Pancreas (tissue), 10 donors: ENCODE measurements around the gene MTA2. TPM values are rescaled to one million over a fixed set of nuclear protein-coding genes. Genes with fewer than 3 reads are reported as not detected.

Source experiments
- ATAC-seq, 4 donors: fragments of 200-7000 bp; cut with Tn5 transposase; one replicate each; pipeline versions ENCODE4 v1.8.0 to v1.9.1; 2020; ENCODE audit warnings: mild to moderate bottlenecking in 4 of 4, moderate library complexity in 4 of 4
- DNase-seq, 6 donors: peaks; one replicate each; pipeline ENCODE4 v3.0.0-alpha.2; 2020
- FAIRE-seq: peaks from 2 replicates; lab custom pipeline; 2012; peaks lifted over from hg19 to GRCh38; lab: Jason Lieb, UNC
- H3K27ac ChIP-seq, 4 donors: fragments of 200-600 bp; sonication (generic); 1 replicate in 3 of 4; 2 replicates in 1 of 4; pipeline versions ENCODE4 v1.5.0 to v1.8.0; 2020
- H3K27me3 ChIP-seq, 4 donors: fragments of 200-600 bp; one replicate each; pipeline ENCODE4 v1.8.0; 2021
- H3K36me3 ChIP-seq, 3 donors: fragments of 200-600 bp; sonication (generic) in 1 of 3; one replicate each; pipeline versions ENCODE4 v1.5.0 to v1.8.0; 2020 to 2021
- H3K4me1 ChIP-seq, 3 donors: fragments of 200-600 bp; one replicate each; pipeline ENCODE4 v1.8.0; 2021
- H3K4me3 ChIP-seq, 4 donors: fragments of 200-600 bp; sonication (generic) in 2 of 4; one replicate each; pipeline versions ENCODE4 v1.5.0 to v1.8.0; 2020 to 2021
- H3K9me3 ChIP-seq, 4 donors: fragments of 200-600 bp; one replicate each; pipeline ENCODE4 v1.8.0; 2021
- WGBS, 2 donors: extraction: QIAGEN DNeasy Blood & Tissue Kit; methylation state at CpG; one replicate each; pipeline ENCODE4 v1.1.7; 2013; 5-methylcytosine and 5-hydroxymethylcytosine counted together
- intact Hi-C, 3 donors: fragments of 100-400 bp; cut with DNase I; formaldehyde crosslinking; loops; one replicate each; pipeline versions ENCODE4 v1.11.1 to v1.14.2; 2022
- polyA plus RNA-seq, 2 donors: library from polyadenylated mRNA; stranded (reverse); fragments of 200-250 nt; gene quantifications; one replicate each; pipeline ENCODE4 v1.2.3, GENCODE V29; 2013
- total RNA-seq, 6 donors: library from RNA; stranded (reverse); fragmentation: NEBNext Ultra II Directional in 4 of 6; extraction: Animal tissue kit (Norgen Biotek cat#: 25700) in 4 of 6; gene quantifications; one replicate each; pipeline versions ENCODE4 v1.2.1 to v1.2.4, GENCODE V29; 2021 to 2023
- TF ChIP-seq, protein P1 (sequence below), 4 donors: fragments of 200-600 bp; sonication (generic) in 3 of 4; IDR thresholded peaks; one replicate each; pipeline versions ENCODE4 v1.5.0 to v1.8.0; 2021; ENCODE audit warnings: antibody characterized with exemption in 4 of 4
- donor health status: healthy with polysubstance abuse.
- donor health status: DM: no; HTN: no; CAD: no; lungs with moderate emphysema.
- donor health status: DM: no; HTN: no; CAD: no.
- donor health status: control.
- donor health status: control.
- donor health status: Bipolar disorder and iron deficiency.
- donor health status: DM: yes; HTN: yes; CAD: no.
- donor health status: DM: no; HTN: no; CAD: no.
- donor health status: DM: no; HTN: no; CAD: no.
- donor health status: DM: yes; HTN: yes; CAD: no.

MTA2 gene
- total and polyA plus RNA-seq, 8 donors, result 14.7 to 42.3 (median 24.4) TPM

- Histone ChIP-seq H3K4me3 (peak overlapping the region in 1 of 4 donors; percentile 7), H3K36me3 (peaks cover 0 to 19% (median 10%) of the 10 kb centered on the region in 3 donors), H3K27ac (peak overlapping the region; percentile 6 to 93 (median 68)), H3K27me3 (no peaks in the 10 kb centered on the region), H3K4me1 (peaks cover 18 to 57% (median 46%) of the 10 kb centered on the region in 3 donors), H3K9me3 (no peaks in the 10 kb centered on the region)
- FAIRE-seq (no peak), DNase-seq (peak; percentile 61 to 81 (median 70)), ATAC-seq (peak; percentile 41 to 69 (median 57))
- TF ChIP-seq, protein P1, sequence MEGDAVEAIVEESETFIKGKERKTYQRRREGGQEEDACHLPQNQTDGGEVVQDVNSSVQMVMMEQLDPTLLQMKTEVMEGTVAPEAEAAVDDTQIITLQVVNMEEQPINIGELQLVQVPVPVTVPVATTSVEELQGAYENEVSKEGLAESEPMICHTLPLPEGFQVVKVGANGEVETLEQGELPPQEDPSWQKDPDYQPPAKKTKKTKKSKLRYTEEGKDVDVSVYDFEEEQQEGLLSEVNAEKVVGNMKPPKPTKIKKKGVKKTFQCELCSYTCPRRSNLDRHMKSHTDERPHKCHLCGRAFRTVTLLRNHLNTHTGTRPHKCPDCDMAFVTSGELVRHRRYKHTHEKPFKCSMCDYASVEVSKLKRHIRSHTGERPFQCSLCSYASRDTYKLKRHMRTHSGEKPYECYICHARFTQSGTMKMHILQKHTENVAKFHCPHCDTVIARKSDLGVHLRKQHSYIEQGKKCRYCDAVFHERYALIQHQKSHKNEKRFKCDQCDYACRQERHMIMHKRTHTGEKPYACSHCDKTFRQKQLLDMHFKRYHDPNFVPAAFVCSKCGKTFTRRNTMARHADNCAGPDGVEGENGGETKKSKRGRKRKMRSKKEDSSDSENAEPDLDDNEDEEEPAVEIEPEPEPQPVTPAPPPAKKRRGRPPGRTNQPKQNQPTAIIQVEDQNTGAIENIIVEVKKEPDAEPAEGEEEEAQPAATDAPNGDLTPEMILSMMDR (IDR thresholded peaks at IDR 0.05), result no peak
- intact Hi-C loops, result loop anchor here in 1 of 3 donors (2.0 kb wide), 1 partner anchor 17 kb away; the partner anchor contains the start of gene EEF1G
- WGBS, 2 donors, result 35 to 40% methylated on average over 14 of the region's 14 CpGs
These were observed 45.4 kb downstream of the MTA2 start for GRCh38 chr11:62556108-62556874.

DNA sequence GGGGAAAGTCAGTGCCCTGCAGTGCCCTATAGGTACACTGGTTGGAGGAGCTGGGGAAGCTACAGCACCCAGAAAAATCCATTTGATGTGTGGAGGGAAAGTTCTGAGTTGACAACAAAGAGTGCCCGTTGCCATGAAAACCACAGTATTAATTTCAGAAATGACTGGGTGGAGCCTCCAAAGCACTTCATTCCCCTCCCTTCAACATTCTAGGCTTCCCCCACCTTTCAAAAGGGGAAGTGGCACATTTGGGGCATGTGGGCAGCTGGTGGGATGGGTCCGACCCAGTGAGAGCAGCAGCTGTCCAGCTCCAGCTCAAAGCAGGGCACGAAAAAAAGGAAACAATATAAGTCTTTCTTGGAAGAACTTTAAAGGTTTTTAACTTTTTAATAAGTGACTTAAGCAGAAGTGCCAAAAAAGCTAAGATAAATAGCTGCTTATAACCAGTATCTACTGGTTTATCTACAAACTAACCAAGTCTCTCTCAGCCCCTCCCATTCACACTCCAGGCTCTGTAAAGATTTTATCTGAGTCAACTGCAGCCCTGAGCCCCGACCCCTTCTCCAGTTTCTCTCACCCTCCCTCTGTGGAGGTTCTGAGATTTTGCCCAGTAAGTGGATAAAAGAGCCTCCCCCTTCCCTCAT is 46.1 kb downstream of the MTA2 start:
- no peak overlapping the region for H3K4me3 ChIP-seq
- ATAC-seq (peak in 1 of 4 donors; percentile 7), FAIRE-seq (no peak), DNase-seq (no peak)
- WGBS, 2 donors, result 29 to 30% methylated on average over 4 of the region's 4 CpGs
- H3K4me1 ChIP-seq, result peaks cover 18 to 53% (median 44%) of the 10 kb centered on the region in 3 donors
- TF ChIP-seq, protein P1 (IDR thresholded peaks at IDR 0.05), result no peak
- H3K9me3 ChIP-seq, result no peaks in the 10 kb centered on the region
- peaks cover 0 to 19% (median 10%) of the 10 kb centered on the region in 3 donors for H3K36me3 ChIP-seq
- intact Hi-C loops, result loop anchor here in 1 of 3 donors (2.0 kb wide), 1 partner anchor 17 kb away; the partner anchor contains the start of gene EEF1G
- peak overlapping the region; percentile 22 to 93 (median 68) for H3K27ac ChIP-seq
- H3K27me3 ChIP-seq, result no peaks in the 10 kb centered on the region

DNA sequence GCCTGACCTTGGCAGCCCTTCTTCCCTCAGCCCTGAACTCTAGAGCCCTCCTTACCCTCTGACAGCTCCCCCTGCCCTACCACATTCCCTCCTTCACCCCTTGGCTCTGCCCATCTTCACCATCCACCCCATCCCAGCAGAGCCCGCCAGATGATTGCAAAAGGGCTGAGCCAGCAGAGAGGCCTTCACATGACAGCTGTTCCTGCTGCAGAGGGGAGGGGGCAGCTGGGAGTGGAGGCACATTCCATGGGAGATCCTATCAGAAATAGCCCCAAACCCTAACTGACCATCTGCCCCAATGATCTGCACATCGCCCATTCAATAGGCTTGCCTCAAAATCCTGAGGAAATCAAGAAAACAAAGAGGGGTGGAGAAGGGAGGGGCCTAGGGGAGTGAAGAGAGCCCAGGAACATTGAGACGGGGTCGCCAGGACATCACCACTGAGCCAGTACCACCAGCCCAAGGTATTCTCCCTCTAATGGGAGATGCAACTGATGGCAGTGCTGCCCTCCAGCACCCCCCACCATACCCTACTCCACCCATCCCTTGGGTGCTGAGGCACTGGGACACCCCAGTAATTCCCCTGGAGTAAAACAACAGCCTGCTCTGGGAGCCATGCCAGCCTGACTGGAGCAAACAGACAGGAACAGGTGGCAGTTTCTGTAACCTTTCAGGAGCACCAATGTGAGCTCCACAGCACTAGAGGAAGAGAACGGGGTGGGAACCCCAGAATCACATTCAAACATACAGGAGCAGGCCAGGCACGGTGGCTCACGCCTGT is 47.1 kb downstream of the MTA2 start:
- FAIRE-seq (no peak), DNase-seq (peak; percentile 53 to 77 (median 70)), ATAC-seq (peak in 3 of 4 donors; percentile 1 to 15 (median 10))
- Histone ChIP-seq H3K27ac (peak overlapping the region in 3 of 4 donors; percentile 22 to 93 (median 75)), H3K4me3 (no peak overlapping the region), H3K9me3 (no peaks in the 10 kb centered on the region), H3K36me3 (peaks cover 0 to 12% (median 6%) of the 10 kb centered on the region in 3 donors), H3K27me3 (no peaks in the 10 kb centered on the region), H3K4me1 (peaks cover 21 to 58% (median 48%) of the 10 kb centered on the region in 3 donors)
- intact Hi-C loops, result no loop called here
- WGBS, 2 donors, result 58 to 67% methylated on average over 7 of the region's 7 CpGs
- TF ChIP-seq, protein P1 (IDR thresholded peaks at IDR 0.05), result no peak

DNA sequence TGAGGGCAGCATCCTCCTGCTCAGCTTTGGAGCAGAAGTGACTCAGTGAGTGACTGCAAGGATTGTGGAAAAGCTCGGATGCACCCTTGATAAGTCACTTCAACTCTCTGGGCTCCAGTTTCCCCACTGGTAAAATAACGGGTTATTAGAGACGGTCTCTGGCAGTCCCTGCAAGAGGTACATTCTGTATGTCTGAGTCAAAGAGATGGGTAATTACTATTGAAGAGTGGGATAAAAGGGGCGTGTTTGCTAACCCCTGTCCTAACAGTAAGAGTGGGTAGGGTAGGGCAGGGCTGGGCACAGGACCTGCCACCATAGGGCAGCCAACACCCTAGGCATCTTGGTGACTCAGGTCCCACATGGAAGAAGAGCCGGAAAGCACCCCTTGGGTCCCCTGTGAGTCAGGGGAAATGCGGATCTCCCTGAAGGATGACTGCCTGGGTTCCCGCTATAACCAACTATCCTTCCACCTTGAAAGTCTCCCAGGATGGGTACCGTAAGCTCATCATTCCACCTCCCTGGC is 47.8 kb downstream of the MTA2 start:
- Histone ChIP-seq H3K27ac (peak overlapping the region; percentile 58 to 93 (median 78)), H3K9me3 (no peaks in the 10 kb centered on the region), H3K36me3 (peaks cover 0 to 5% (median 0%) of the 10 kb centered on the region in 3 donors), H3K27me3 (no peaks in the 10 kb centered on the region), H3K4me3 (no peak overlapping the region), H3K4me1 (peaks cover 28 to 65% (median 55%) of the 10 kb centered on the region in 3 donors)
- ATAC-seq (no peak), FAIRE-seq (no peak), DNase-seq (no peak)
- 84 to 89% methylated on average over 8 of the region's 8 CpGs for WGBS, 2 donors
- intact Hi-C loops, result no loop called here
- TF ChIP-seq, protein P1 (IDR thresholded peaks at IDR 0.05), result no peak
